MM.1S (cell line): ENCODE measurements around the gene OBSL1.
A peak's percentile ranks its signal among the peaks of the same experiment; 100 is the strongest.

Experiments used
- DNase-seq: peaks from one replicate; pipeline ENCODE4 v3.0.0-alpha.2; 2015
- H2AFZ ChIP-seq: fragments of 300-600 bp; sonication (generic); 2 replicates; pipeline ENCODE4 v1.6.0; 2016; ENCODE audit warnings: antibody characterized with exemption, low read length
- H3F3A ChIP-seq: fragments of 300-600 bp; sonication (generic); 2 replicates; pipeline ENCODE4 v1.6.1; 2016; ENCODE audit warnings: mild to moderate bottlenecking, antibody characterized with exemption, low read length, moderate library complexity, mixed read lengths; ENCODE audit not compliant: insufficient read depth
- H3K27ac ChIP-seq: fragments of 300-600 bp; sonication (generic); 2 replicates; pipeline ENCODE4 v1.5.1; 2016; ENCODE audit warnings: mild to moderate bottlenecking, low read length
- H3K27me3 ChIP-seq: fragments of 300-600 bp; sonication (generic); replicated peaks from 2 replicates; pipeline ENCODE4 v1.6.0; 2016; ENCODE audit warnings: low read length; ENCODE audit not compliant: insufficient read depth
- H3K36me3 ChIP-seq: fragments of 300-600 bp; sonication (generic); replicated peaks from 2 replicates; pipeline ENCODE4 v1.6.1; 2016; ENCODE audit warnings: mild to moderate bottlenecking, low read length, mixed read lengths; ENCODE audit not compliant: insufficient read depth
- H3K4me1 ChIP-seq: fragments of 300-600 bp; sonication (generic); 2 replicates; pipeline ENCODE4 v1.6.1; 2016; ENCODE audit warnings: low read length, mixed read lengths
- H3K4me2 ChIP-seq: fragments of 300-600 bp; sonication (generic); 2 replicates; pipeline ENCODE4 v1.6.0; 2016; ENCODE audit warnings: low read depth, low read length
- H3K4me3 ChIP-seq: fragments of 300-600 bp; sonication (generic); 2 replicates; pipeline ENCODE4 v1.5.1; 2016; ENCODE audit warnings: low read length, mixed read lengths
- H3K79me2 ChIP-seq: fragments of 300-600 bp; sonication (generic); 2 replicates; pipeline ENCODE4 v1.6.1; 2016; ENCODE audit warnings: mixed run types, low read length, mixed read lengths
- H3K9ac ChIP-seq: fragments of 300-600 bp; sonication (generic); 2 replicates; pipeline ENCODE4 v1.6.1; 2016; ENCODE audit warnings: low read length, mixed read lengths
- H3K9me2 ChIP-seq: fragments of 300-600 bp; sonication (generic); replicated peaks from 2 replicates; pipeline ENCODE4 v1.6.1; 2016; ENCODE audit warnings: mild to moderate bottlenecking, low read length, mixed read lengths; ENCODE audit not compliant: insufficient read depth
- H3K9me3 ChIP-seq: fragments of 300-600 bp; sonication (generic); replicated peaks from 2 replicates; pipeline ENCODE4 v1.6.1; 2016; ENCODE audit warnings: mild to moderate bottlenecking, low read length, mixed read lengths; ENCODE audit not compliant: insufficient read depth
- H4K20me1 ChIP-seq: fragments of 300-600 bp; sonication (generic); 2 replicates; pipeline ENCODE4 v1.6.1; 2016; ENCODE audit warnings: mild to moderate bottlenecking, low read length, moderate library complexity, mixed read lengths; ENCODE audit not compliant: insufficient read depth
- CTCF ChIP-seq: fragments of 300-600 bp; sonication (generic); IDR thresholded peaks from 2 replicates; pipeline ENCODE4 v1.5.1; 2016; ENCODE audit warnings: antibody characterized with exemption, low read length, mixed read lengths
- EZH2 ChIP-seq: fragments of 300-600 bp; sonication (generic); optimal IDR thresholded peaks from 2 replicates; pipeline ENCODE3; 2017; ENCODE audit warnings: low read depth, mild to moderate bottlenecking, antibody characterized with exemption, low read length, mixed read lengths
- EZH2phosphoT487 ChIP-seq: fragments of 300-600 bp; sonication (generic); IDR thresholded peaks from 2 replicates; pipeline ENCODE4 v1.6.1; 2018; ENCODE audit warnings: antibody characterized with exemption, low read length

OBSL1 gene

GRCh38 chr2:219553463-219553963, 17.8 kb downstream of the OBSL1 start:
- Histone ChIP-seq H3K27ac (no peak overlapping the region), H3K9me2 (no peaks in the 10 kb centered on the region), H3K4me3 (no peak overlapping the region), H3K4me2 (no peak overlapping the region), H2AFZ (no peak overlapping the region), H3F3A (no peaks in the 10 kb centered on the region), H3K9me3 (no peaks in the 10 kb centered on the region), H3K36me3 (no peaks in the 10 kb centered on the region), H3K79me2 (no peaks in the 10 kb centered on the region), H3K27me3 (peaks cover 51% of the 10 kb centered on the region), H4K20me1 (no peaks in the 10 kb centered on the region), H3K4me1 (no peaks in the 10 kb centered on the region), H3K9ac (no peak overlapping the region)
- no peak for DNase-seq
- TF ChIP-seq EZH2phosphoT487 (no peak), EZH2 (no peak), CTCF (no peak)

GRCh38 chr2:219553168-219553417, 18.2 kb downstream of the OBSL1 start:
- no peak overlapping the region for H3K9ac ChIP-seq

GRCh38 chr2:219552382-219553167, 18.8 kb downstream of the OBSL1 start:
- no peak overlapping the region for H3K9ac ChIP-seq
- H3K4me1 ChIP-seq, result no peaks in the 10 kb centered on the region
- H4K20me1 ChIP-seq, result no peaks in the 10 kb centered on the region
- no peak for TF ChIP-seq CTCF
- no peak for TF ChIP-seq EZH2phosphoT487
- no peak for TF ChIP-seq EZH2
- H3K27me3 ChIP-seq, result peaks cover 42% of the 10 kb centered on the region
- no peaks in the 10 kb centered on the region for H3K9me2 ChIP-seq
- H3K9me3 ChIP-seq, result no peaks in the 10 kb centered on the region
- no peak overlapping the region for H3K27ac ChIP-seq
- H3K4me3 ChIP-seq, result peak overlapping the region; percentile 60
- peak; percentile 44 for DNase-seq
- H3K36me3 ChIP-seq, result no peaks in the 10 kb centered on the region
- H3F3A ChIP-seq, result no peaks in the 10 kb centered on the region
- H2AFZ ChIP-seq, result peak overlapping the region; percentile 58
- no peaks in the 10 kb centered on the region for H3K79me2 ChIP-seq
- peak overlapping the region; percentile 75 for H3K4me2 ChIP-seq

More at GRCh38 chr2:219553168-219553417, 18.2 kb downstream of the OBSL1 start:
- Histone ChIP-seq H3K36me3 (no peaks in the 10 kb centered on the region), H3K9me3 (no peaks in the 10 kb centered on the region), H3F3A (no peaks in the 10 kb centered on the region), H3K27ac (no peak overlapping the region), H3K9me2 (no peaks in the 10 kb centered on the region), H4K20me1 (no peaks in the 10 kb centered on the region), H3K27me3 (peaks cover 47% of the 10 kb centered on the region), H2AFZ (no peak overlapping the region), H3K79me2 (no peaks in the 10 kb centered on the region), H3K4me3 (no peak overlapping the region), H3K4me1 (no peaks in the 10 kb centered on the region), H3K4me2 (no peak overlapping the region)
- no peak for TF ChIP-seq EZH2
- no peak for TF ChIP-seq CTCF
- no peak for TF ChIP-seq EZH2phosphoT487
- no peak for DNase-seq
